ENCODE results near the gene EME2. TPM values are rescaled to one million over a fixed set of nuclear protein-coding genes. Genes with fewer than 3 reads are reported as not detected.

The EME2 gene
- total RNA-seq, 4 donors from 2014 or later = 8.8 to 14.4 (median 10.1) TPM

DNA sequence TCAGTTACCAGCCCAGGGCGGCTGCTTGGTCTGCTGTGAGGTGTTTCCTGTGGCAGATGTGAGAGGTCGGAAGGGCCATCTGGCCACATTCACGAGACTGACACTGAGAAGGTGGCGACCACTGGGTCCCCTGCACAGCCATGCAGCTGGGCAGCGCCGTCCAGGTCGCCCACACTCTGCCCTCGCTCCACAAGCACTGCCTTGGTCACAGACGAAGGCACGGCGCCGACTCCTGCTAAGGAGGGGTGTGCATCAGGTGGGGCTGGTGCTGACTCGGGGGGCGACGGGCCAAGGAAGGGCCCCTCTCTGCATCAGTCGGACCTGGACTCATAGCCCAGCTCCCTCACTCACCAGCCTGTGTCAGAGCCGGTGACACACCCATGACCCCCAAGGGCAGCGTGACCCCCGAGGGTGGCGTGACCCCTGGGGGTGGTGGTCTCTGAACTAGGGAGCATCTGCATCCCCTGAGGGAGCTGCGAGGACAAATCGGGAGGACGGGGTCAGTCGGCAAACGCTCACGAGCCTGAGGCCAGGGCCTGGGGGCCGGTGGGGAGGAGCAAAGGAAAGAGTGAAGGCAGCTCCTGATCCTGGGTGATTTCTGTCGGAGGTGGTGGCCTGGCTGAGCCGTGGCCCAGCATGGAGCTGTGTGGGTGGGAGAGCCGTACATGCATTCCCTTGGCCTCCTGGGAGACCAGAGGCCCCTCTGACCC is 31.7 kb upstream of the EME2 start:
- peaks cover 15 to 56% (median 17%) of the 10 kb centered on the region in 3 donors for H3K36me3 ChIP-seq
- no peaks in the 10 kb centered on the region for H3K27me3 ChIP-seq
- no peak for TF ChIP-seq POLR2A (IDR thresholded peaks at IDR 0.05)
- TF ChIP-seq, protein P1, sequence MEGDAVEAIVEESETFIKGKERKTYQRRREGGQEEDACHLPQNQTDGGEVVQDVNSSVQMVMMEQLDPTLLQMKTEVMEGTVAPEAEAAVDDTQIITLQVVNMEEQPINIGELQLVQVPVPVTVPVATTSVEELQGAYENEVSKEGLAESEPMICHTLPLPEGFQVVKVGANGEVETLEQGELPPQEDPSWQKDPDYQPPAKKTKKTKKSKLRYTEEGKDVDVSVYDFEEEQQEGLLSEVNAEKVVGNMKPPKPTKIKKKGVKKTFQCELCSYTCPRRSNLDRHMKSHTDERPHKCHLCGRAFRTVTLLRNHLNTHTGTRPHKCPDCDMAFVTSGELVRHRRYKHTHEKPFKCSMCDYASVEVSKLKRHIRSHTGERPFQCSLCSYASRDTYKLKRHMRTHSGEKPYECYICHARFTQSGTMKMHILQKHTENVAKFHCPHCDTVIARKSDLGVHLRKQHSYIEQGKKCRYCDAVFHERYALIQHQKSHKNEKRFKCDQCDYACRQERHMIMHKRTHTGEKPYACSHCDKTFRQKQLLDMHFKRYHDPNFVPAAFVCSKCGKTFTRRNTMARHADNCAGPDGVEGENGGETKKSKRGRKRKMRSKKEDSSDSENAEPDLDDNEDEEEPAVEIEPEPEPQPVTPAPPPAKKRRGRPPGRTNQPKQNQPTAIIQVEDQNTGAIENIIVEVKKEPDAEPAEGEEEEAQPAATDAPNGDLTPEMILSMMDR (IDR thresholded peaks at IDR 0.05) = no peak
- no peak overlapping the region for H3K27ac ChIP-seq
- intact Hi-C loops (cut with DNase I) = no loop called here
- H3K4me3 ChIP-seq = no peak overlapping the region
- WGBS, 2 donors = 85 to 100% methylated on average over 4 to 10 of the region's 30 CpGs
- H3K4me1 ChIP-seq = peaks cover 0 to 6% (median 0%) of the 10 kb centered on the region in 3 donors
- DNase-seq = no peak
- H3K9me3 ChIP-seq = no peaks in the 10 kb centered on the region

DNA sequence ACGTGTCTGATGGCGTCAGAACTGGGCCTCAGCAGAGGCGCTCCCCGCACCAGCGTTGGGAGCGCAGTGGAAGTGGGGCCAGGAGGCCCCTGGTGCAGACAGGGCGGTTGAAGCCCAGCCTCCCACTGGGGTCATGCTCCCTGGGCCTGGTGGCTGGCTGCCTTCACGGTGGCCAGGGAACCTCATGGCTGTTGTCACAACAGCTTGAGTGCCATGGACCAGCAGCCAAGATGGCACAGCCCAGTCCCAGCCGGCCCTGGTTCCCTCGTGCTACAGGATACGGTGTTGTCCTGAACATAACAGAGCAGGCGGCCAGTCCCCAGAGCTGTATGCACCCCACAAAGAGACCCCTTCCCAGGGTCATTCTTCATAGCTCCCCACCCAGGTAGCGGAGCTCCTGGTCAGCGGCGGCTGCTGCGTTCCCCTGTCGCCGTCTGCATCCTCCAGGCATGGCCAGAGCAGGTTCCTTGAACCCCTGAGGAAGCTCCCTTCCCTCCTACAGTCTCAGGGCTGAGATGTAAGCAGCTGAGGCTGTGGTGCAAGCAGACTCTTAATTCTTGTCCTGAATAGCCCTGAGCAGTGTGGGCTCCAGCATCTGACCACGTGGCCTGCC is 31.0 kb upstream of the EME2 start:
- Histone ChIP-seq H3K4me3 (no peak overlapping the region), H3K27ac (no peak overlapping the region), H3K4me1 (peaks cover 0 to 6% (median 0%) of the 10 kb centered on the region in 3 donors), H3K9me3 (no peaks in the 10 kb centered on the region), H3K27me3 (no peaks in the 10 kb centered on the region), H3K36me3 (peaks cover 15 to 63% (median 17%) of the 10 kb centered on the region in 3 donors)
- intact Hi-C loops (cut with DNase I) = no loop called here
- 100% methylated on average over 1 of the region's 19 CpGs; no CpG with 5 or more reads in 1 of the 2 donors for WGBS, 2 donors
- no peak for DNase-seq
- TF ChIP-seq, protein P1 (IDR thresholded peaks at IDR 0.05) = no peak
- no peak for TF ChIP-seq POLR2A (IDR thresholded peaks at IDR 0.05)

DNA sequence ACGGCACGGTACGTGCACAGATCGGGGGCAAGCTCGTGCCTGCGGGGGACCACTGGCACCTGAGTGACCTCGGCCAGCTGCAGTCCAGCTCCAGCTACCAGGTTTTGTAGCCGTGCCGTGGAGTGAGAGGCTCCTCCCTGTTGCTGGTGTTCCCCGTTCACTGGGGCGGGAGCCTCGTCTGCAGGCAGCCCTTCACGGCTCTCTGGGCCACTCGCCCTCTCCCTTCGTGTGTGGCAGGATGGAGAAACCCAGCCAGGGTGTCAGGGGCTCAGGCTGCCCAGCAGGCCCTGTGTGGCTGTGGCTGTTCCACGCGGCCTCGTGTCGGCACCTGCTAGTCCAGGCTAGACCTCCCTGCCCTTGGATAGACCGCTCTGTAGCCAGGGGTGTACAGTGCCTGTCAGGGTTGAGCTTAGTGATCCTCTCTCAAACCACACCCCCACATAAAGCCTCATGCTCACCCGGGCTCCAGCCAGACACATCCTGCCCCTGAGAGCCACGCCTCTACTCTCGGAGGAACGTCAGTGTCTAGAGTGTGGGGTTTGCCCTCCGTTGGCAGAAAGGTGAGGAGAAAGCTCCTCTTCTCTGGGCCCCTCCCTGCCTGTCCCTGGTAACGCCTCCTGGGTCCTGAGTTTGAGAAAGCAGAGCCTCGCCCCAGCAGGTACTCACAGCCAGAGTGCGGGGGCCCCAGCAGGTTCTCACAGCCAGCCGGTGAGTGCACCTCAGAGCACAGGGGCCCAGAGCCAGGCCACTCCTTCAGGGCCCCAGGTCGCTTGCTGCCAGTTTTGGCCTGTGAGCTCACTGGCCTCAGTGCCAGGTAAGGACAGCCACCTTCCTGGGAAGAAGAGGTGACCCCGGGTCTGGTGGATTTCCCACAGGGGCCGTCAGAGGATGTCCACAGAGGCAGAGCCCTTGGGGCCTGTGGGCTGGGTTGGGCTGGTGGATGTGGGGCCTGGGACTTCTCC is 29.0 kb upstream of the EME2 start:
- Histone ChIP-seq H3K9me3 (no peaks in the 10 kb centered on the region), H3K36me3 (peaks cover 28 to 83% (median 34%) of the 10 kb centered on the region in 3 donors), H3K4me3 (no peak overlapping the region), H3K27ac (no peak overlapping the region), H3K27me3 (no peaks in the 10 kb centered on the region), H3K4me1 (peaks cover 0 to 6% (median 0%) of the 10 kb centered on the region in 3 donors)
- no peak for DNase-seq
- intact Hi-C loops (cut with DNase I) = no loop called here
- TF ChIP-seq POLR2A (IDR thresholded peaks at IDR 0.05) = no peak
- TF ChIP-seq, protein P1 (IDR thresholded peaks at IDR 0.05) = no peak
- 80 to 90% methylated on average over 5 to 13 of the region's 32 CpGs for WGBS, 2 donors

DNA sequence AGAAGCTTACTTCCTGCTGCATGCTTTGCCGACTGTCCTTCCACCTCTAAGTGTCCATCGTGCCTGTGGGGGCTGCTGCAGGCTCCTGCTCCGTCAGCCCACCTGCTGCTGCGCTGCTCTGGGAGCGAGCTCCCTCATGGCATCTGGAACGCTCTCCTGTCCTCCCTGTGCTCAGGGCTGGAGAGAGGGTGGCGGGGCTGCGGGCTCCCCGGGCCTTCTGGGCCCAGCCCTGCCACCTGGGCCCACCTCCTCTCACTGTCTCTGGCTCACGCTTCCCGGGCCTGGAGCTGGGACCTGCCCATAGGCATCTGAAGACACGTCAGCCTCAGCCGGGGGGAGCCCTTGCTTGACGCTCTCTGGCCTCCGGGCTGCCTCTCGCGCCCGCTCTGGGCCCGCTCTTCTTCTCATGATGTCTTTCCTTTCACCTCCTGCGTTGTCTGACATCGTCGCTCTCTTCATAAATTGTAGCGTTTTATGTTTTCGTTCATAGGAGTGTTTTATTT is 28.2 kb upstream of the EME2 start:
- intact Hi-C loops (cut with DNase I) = no loop called here
- Histone ChIP-seq H3K27me3 (no peaks in the 10 kb centered on the region), H3K36me3 (peaks cover 31 to 90% (median 38%) of the 10 kb centered on the region in 3 donors), H3K27ac (no peak overlapping the region), H3K4me3 (no peak overlapping the region), H3K4me1 (peaks cover 0 to 6% (median 0%) of the 10 kb centered on the region in 3 donors), H3K9me3 (no peaks in the 10 kb centered on the region)
- DNase-seq = no peak
- no peak for TF ChIP-seq POLR2A (IDR thresholded peaks at IDR 0.05)
- TF ChIP-seq, protein P1 (IDR thresholded peaks at IDR 0.05) = no peak
- WGBS, 2 donors = 83 to 91% methylated on average over 14 to 15 of the region's 24 CpGs
